Effector memory CD4-positive, alpha-beta T cell (primary cell): ENCODE results near the gene ATP2B3.
A peak's percentile ranks its signal among the peaks of the same experiment; 100 is the strongest.

ENCODE experiments used
- DNase-seq, 3 donors: peaks; one replicate each; pipeline ENCODE4 v3.0.0-alpha.2; 2020
- H3K27ac ChIP-seq: 2 replicates; pipeline ENCODE4 v1.7.0; 2013; ENCODE audit warnings: mild to moderate bottlenecking, low read length, moderate library complexity; ENCODE audit not compliant: insufficient read depth, poor library complexity, severe bottlenecking
- H3K27me3 ChIP-seq: replicated peaks from 2 replicates; pipeline ENCODE4 v1.7.0; 2013; ENCODE audit warnings: mild to moderate bottlenecking, low read length; ENCODE audit not compliant: insufficient read depth, control insufficient read depth, poor library complexity, severe bottlenecking
- H3K36me3 ChIP-seq: 2 replicates; pipeline ENCODE4 v1.7.0; 2013; ENCODE audit warnings: mild to moderate bottlenecking, low read length, moderate library complexity; ENCODE audit not compliant: control insufficient read depth, insufficient read depth
- H3K4me1 ChIP-seq: 2 replicates; pipeline ENCODE4 v1.7.0; 2013; ENCODE audit warnings: low read length, mild to moderate bottlenecking; ENCODE audit not compliant: control insufficient read depth, insufficient read depth, poor library complexity, severe bottlenecking
- H3K4me3 ChIP-seq: 2 replicates; pipeline ENCODE4 v1.7.0; 2013; ENCODE audit warnings: low read length, low read depth, mild to moderate bottlenecking; ENCODE audit not compliant: insufficient read depth, poor library complexity, severe bottlenecking
- H3K9me3 ChIP-seq: 2 replicates; pipeline ENCODE4 v1.7.0; 2013; ENCODE audit warnings: mild to moderate bottlenecking, low read length, moderate library complexity; ENCODE audit not compliant: control insufficient read depth
- total RNA-seq, 3 donors: gene quantifications; one replicate each; lab custom pipeline; 2026; lab: John Stamatoyannopoulos, UW

The ATP2B3 gene
- total RNA-seq: 0 to 0.17 (median 0) reads per million in 3 donors

DNA sequence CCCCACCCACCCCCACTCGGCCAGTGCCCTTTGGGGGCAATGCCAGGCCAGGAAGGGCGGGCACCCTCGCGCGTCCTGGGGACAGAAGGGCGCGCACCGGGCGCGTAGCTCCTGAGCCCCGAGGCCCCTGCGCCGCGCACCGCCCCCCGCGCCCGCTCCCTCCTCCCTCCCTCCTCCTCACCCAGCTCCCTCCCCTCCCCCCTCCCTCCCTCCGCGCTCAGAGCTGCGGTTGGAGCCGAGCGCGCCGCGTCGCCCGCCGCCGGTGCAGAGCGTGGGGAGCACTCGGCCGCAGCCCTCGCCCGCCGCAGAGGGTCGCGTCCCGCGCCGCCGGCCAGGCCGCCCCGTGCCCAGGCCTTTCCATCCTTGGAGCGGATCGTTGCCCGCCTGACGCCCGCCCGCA, at the start of gene ATP2B3:
TSS of gene ATP2B3 (plus strand) at position 220 of the 400 bp plus-strand sequence. CDS start 18,606 bp downstream, outside the sequence.
- no peaks in the 10 kb centered on the region for H3K27me3 ChIP-seq
- DNase-seq: no peak
- no peaks in the 10 kb centered on the region for H3K9me3 ChIP-seq

DNA sequence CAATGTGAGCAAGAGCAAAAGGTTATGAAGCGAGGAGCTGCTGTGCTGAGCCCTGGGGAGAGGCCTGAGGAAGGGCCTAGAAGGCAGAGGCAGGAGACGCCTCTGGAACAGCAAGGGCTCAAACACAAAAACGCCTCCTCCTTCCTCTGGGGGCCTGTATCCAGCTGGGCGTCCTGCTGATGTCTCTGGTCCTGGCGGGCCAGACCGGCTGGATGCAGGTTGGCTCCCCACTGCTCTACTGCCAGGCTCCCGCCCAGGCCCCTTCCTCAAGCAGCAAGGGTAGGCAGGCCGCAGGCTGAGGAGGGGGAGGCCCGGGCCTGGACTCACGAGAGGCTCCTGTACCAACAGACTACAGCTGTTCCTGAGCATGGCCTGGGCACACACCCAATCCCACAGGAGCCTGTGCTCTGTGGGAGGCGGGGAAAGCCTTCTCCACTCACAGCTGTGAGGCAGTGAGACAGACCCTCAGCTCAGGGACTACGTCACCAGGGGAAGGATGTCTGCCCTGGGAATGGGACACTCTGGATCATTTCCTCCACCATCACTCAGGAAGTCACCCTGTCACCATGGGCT, 49.3 kb upstream of the ATP2B3 start:
- Histone ChIP-seq H3K4me1 (peaks cover 5% of the 10 kb centered on the region), H3K9me3 (no peaks in the 10 kb centered on the region), H3K4me3 (no peak overlapping the region), H3K27me3 (no peaks in the 10 kb centered on the region), H3K27ac (no peak overlapping the region), H3K36me3 (peaks cover 13% of the 10 kb centered on the region)
- DNase-seq: no peak

More for the DNA sequence above, at the start of gene ATP2B3:
- no peaks in the 10 kb centered on the region for H3K4me1 ChIP-seq
- H3K4me3 ChIP-seq: no peak within 1 kb of the TSS
- H3K36me3 ChIP-seq: no peaks in the 10 kb centered on the region
- H3K27ac ChIP-seq: no peak within 1 kb of the TSS

DNA sequence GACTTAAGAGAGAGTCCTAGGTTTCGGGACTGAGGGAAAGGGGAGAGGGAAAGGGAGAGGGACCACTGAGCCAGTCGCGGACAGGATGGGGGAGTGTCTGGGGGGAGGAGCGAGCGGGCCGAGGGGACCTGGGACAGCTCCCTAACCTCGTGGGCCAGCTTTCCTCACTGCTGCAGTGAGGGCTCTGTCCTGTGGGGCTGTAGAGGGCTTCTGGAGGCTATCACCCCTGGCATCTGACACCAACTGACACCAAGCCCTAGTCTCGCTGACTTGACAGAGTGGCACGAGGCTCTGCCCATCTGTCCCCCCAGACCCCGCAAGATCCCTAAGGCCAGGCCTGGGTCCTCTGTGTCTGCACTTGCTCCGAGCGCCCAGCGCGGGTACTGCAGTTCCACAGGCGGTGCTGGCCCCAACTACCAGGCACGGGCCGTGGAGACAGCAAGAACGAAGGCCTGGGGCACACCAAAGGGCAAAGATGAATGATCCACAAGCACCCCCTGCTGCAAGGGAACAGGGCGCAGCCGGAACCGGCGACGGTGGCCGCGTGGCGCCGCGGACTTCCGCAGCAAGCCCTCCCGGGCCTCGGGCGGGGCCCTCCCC, 47.5 kb upstream of the ATP2B3 start:
- peaks cover 5% of the 10 kb centered on the region for H3K4me1 ChIP-seq
- peak overlapping the region; percentile 49 for H3K4me3 ChIP-seq
- peaks cover 2% of the 10 kb centered on the region for H3K36me3 ChIP-seq
- no peaks in the 10 kb centered on the region for H3K9me3 ChIP-seq
- no peaks in the 10 kb centered on the region for H3K27me3 ChIP-seq
- H3K27ac ChIP-seq: peak overlapping the region; percentile 44
- DNase-seq: peak in 1 of 3 donors; percentile 2

DNA sequence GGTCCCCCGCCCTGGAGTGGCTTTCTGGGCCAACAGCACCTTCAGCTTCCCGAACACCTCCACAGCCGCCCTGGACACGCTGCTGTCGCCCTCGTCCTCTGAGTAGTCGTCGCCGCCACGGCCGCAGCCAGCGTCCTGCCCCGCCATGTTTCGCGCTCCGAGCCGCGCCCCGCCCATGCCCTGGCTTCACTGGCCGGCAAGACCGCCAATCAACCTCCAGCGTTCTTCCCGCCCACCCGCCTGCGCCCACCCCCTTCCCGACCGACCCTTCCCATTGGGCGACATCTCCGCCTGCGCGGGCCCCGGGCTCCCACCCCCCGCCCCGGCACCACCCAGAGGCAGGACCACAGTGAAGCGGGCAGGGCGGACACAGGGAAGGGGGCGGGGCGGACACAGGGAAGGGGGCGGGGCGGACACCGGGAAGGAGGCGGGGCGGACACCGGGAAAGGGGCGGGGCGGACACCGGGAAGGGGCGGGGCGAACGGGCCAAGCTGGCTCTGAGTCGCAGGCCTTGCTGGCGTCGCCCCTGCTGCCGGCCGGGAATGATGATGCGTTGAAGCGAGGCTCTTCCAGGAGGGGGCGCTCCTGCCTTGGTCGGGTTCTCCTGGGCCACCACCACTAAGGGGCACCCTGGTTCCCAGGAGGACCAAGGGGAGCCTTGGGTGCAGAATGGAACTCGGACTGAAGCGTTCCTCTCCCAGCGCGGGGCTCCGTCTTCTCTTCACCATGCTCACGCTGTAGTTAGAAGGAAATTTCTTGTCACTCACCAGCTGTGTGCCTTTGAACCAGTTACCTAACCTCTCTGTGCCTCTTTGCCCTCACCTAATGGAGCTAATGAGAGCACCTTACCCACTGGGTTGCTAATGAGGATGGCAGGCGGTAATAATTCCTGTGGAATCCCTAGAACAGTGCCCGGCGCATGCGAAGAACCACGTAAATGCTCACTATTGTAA, 46.8 kb upstream of the ATP2B3 start, which contains the start of gene HAUS7:
TSS of gene HAUS7 (minus strand) at position 166 of the 953 bp plus-strand sequence. CDS start at position 147, 19 bp downstream.
- Histone ChIP-seq H3K4me1 (peaks cover 5% of the 10 kb centered on the region), H3K36me3 (no peaks in the 10 kb centered on the region), H3K27me3 (no peaks in the 10 kb centered on the region), H3K4me3 (peak within 1 kb of the TSS; percentile 49), H3K27ac (peak within 1 kb of the TSS; percentile 44), H3K9me3 (no peaks in the 10 kb centered on the region)
- peak; percentile 81 to 84 (median 82) for DNase-seq

DNA sequence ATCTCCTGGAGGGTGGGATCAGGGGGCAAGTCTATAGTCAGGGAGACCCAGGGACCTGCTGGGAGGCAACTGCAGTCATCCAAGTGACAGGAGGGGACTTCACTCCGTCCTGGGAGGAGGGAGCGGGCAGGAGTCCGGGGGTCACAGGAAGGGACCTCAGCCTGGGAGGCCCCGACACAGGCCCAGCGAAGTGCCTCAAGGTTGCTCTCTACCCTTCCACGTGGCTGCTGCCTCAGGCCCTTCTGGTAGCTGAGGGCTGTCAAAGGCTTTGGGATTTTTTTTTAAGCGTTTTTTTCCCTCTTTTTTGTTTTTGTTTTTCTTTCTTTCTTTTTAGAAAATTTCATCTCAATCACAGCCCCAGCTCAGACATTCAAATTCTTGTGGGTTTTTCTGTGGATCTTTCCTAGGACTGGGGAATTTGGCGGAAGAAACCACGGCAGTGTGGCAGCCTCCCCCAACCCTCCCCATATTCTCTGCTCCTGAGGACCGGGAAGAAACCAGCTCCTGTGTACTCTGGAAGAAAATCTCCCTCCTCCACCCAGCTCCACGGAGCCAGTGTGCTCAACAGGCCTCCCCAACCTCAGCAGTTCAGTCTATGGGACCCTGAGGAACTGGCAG, 45.7 kb upstream of the ATP2B3 start:
- Histone ChIP-seq H3K36me3 (no peaks in the 10 kb centered on the region), H3K4me3 (no peak overlapping the region), H3K9me3 (no peaks in the 10 kb centered on the region), H3K27me3 (no peaks in the 10 kb centered on the region), H3K27ac (no peak overlapping the region), H3K4me1 (peaks cover 5% of the 10 kb centered on the region)
- no peak for DNase-seq

DNA sequence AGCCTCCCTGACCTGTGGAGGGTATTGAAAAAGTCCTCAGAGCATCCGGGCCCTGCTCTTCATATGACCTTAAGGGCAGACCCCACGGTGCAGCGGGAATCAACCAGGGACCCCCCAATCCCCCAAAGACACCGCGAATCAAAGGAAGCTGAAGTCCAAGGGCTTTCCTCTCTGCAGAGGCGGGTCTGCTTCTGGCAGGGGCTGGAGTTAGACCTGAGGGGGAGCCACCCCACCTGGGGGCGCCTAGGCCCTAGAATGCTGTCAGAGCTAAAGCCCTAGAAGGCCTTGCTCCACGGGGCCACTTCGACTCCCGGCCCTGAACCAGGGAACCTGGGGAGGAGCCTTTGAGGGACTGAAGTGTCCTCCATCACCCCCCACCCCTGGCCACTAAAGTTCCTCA, 44.3 kb upstream of the ATP2B3 start:
- no peaks in the 10 kb centered on the region for H3K9me3 ChIP-seq
- DNase-seq: no peak
- H3K27ac ChIP-seq: no peak overlapping the region
- H3K4me1 ChIP-seq: peaks cover 5% of the 10 kb centered on the region
- H3K27me3 ChIP-seq: no peaks in the 10 kb centered on the region
- no peaks in the 10 kb centered on the region for H3K36me3 ChIP-seq
- H3K4me3 ChIP-seq: no peak overlapping the region

DNA sequence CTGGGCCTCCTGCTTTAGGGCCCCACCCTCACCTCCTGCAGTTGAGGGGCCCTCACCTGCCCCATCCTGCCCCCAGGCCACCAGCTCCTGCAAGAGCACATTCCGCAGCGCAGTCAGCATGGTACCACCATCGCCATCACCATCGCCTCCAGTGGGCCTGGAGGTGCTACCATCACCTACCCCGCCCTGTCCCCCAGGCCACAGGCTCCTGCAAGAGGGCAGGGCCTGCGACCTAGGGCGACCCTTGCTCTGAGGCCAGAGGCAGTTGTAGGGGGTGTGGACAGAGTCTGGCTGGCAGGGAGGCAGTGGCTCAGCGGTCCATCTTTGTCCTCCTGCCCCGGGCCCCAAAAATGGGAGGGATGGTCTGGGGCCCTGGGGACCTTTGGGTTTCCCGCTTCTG, 43.2 kb upstream of the ATP2B3 start:
- H3K27ac ChIP-seq: no peak overlapping the region
- no peak overlapping the region for H3K4me3 ChIP-seq
- H3K4me1 ChIP-seq: peaks cover 5% of the 10 kb centered on the region
- no peaks in the 10 kb centered on the region for H3K27me3 ChIP-seq
- H3K36me3 ChIP-seq: no peaks in the 10 kb centered on the region
- H3K9me3 ChIP-seq: no peaks in the 10 kb centered on the region
- no peak for DNase-seq

DNA sequence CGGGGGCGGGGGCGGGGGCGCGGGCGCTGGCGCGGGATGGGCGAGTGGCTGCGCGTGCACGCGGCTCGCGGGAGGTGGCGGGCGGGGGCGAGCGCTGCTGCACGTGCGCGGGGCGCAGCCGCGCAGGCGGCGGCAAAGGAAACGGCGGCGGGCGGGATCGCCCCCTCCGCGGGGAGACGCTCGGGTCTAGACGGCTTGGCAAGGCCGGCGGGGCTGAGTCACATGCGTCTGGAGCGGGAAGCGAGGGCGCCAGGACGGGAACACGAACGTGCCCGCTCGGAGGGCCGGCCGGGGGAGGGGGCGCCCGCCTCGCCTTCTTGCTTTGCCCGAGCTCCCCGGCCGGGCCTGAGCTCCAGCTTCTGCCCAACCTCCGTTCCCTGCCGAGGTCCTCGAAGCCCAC, 42.7 kb upstream of the ATP2B3 start:
- no peaks in the 10 kb centered on the region for H3K9me3 ChIP-seq
- no peaks in the 10 kb centered on the region for H3K27me3 ChIP-seq
- H3K27ac ChIP-seq: peak overlapping the region; percentile 25
- H3K36me3 ChIP-seq: no peaks in the 10 kb centered on the region
- peak overlapping the region; percentile 22 for H3K4me3 ChIP-seq
- H3K4me1 ChIP-seq: peaks cover 3% of the 10 kb centered on the region
- peak; percentile 34 to 41 (median 37) for DNase-seq

DNA sequence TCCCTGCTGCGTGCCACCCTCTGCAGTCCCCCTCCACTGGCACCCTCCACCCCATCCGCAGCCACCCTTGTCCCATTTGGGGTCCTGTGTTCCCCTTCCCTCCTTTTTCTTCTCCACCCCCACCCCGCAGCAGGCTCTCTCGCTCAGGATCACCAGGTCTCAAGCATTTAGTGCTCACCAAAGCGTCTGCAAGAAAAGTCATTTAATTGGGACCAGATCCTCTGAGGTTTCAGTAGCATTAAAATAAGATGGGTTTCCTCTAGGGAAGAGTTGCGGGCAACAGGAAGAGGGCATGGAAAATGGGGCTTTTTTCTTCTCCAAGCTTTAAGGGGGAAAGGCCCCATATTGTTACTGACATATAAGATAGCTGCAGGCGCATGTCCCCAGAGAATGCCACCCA, 42.2 kb upstream of the ATP2B3 start:
- no peaks in the 10 kb centered on the region for H3K4me1 ChIP-seq
- H3K27ac ChIP-seq: no peak overlapping the region
- no peak for DNase-seq
- H3K36me3 ChIP-seq: no peaks in the 10 kb centered on the region
- H3K27me3 ChIP-seq: no peaks in the 10 kb centered on the region
- H3K9me3 ChIP-seq: no peaks in the 10 kb centered on the region
- peak overlapping the region; percentile 22 for H3K4me3 ChIP-seq
